HEK293 (cell line): ENCODE data around the gene TNIP1.

Experiments
- CTCF ChIA-PET: fragments of 350-600 bp; formaldehyde crosslinking; extraction: SDS; loops from one replicate; lab custom pipeline; 2021; ENCODE audit warnings: antibody characterized with exemption; lab: Yijun Ruan, JAX
- POLR2A ChIA-PET: fragments of 300-600 bp; formaldehyde crosslinking; extraction: SDS; loops from one replicate; lab custom pipeline; 2020; ENCODE audit warnings: antibody characterized with exemption, inconsistent platforms; lab: Yijun Ruan, JAX
- H3K27ac ChIP-seq: fragments of 200-500 bp; sonication (Bioruptor generic); 2 replicates; pipeline ENCODE4 v1.5.1; 2014; ENCODE audit warnings: low read depth, low read length, control low read depth, inconsistent platforms; ENCODE audit errors: extremely low read depth
- H3K36me3 ChIP-seq, 2 experiments: fragments of 200-500 bp in 1 of 2; sonication (Bioruptor generic) in 1 of 2; 1 replicate in 1 of 2; 2 replicates in 1 of 2; pipeline ENCODE4 v1.5.1; 2014 to 2017; ENCODE audit warnings: inconsistent platforms in 2 of 2, low read length in 2 of 2; ENCODE audit not compliant: control insufficient read depth in 2 of 2, insufficient read depth in 1 of 2
- H3K4me1 ChIP-seq: fragments of 200-500 bp; sonication (Bioruptor generic); 2 replicates; pipeline ENCODE4 v1.5.1; 2014; ENCODE audit warnings: mild to moderate bottlenecking, low read length, inconsistent platforms; ENCODE audit not compliant: control insufficient read depth, insufficient read depth
- H3K4me3 ChIP-seq: 2 replicates; pipeline ENCODE4 v1.5.1; 2011; ENCODE audit warnings: low read depth, mild to moderate bottlenecking, control low read depth, low read length, moderate library complexity
- H3K9me3 ChIP-seq: fragments of 200-500 bp; sonication (Bioruptor generic); 2 replicates; pipeline ENCODE4 v1.5.1; 2014; ENCODE audit warnings: low read depth, low read length, inconsistent platforms; ENCODE audit not compliant: control insufficient read depth, insufficient read depth
- BCL6B ChIP-seq: fragments of 450-650 bp; formaldehyde crosslinking; IDR thresholded peaks from 2 replicates; pipeline ENCODE4 v1.5.1; 2017; ENCODE audit warnings: missing biosample characterization, missing genetic modification characterization
- PRDM6 ChIP-seq: fragments of 450-650 bp; formaldehyde crosslinking; IDR thresholded peaks from 2 replicates; pipeline ENCODE4 v1.5.1; 2017; ENCODE audit warnings: missing biosample characterization, missing genetic modification characterization
- SETDB1 ChIP-seq: IDR thresholded peaks from one replicate; pipeline ENCODE4 v1.6.1; 2017; ENCODE audit warnings: mild to moderate bottlenecking, low read length, moderate library complexity, mixed read lengths; ENCODE audit not compliant: insufficient read length
- TSHZ1 ChIP-seq: fragments of 450-650 bp; formaldehyde crosslinking; IDR thresholded peaks from 2 replicates; pipeline ENCODE4 v1.5.1; 2016; ENCODE audit warnings: missing biosample characterization, missing genetic modification characterization, borderline replicate concordance
- YY1 ChIP-seq: fragments of 450-650 bp; formaldehyde crosslinking; IDR thresholded peaks from 2 replicates; pipeline ENCODE4 v1.5.1; 2018; ENCODE audit warnings: missing biosample characterization, missing genetic modification characterization
- ZBTB21 ChIP-seq: fragments of 450-650 bp; formaldehyde crosslinking; IDR thresholded peaks from 2 replicates; pipeline ENCODE4 v1.5.1; 2017; ENCODE audit warnings: missing biosample characterization, missing genetic modification characterization
- ZFP37 ChIP-seq: fragments of 450-650 bp; formaldehyde crosslinking; IDR thresholded peaks from 2 replicates; pipeline ENCODE4 v1.5.1; 2016; ENCODE audit warnings: missing biosample characterization, missing genetic modification characterization
- ZFP41 ChIP-seq: fragments of 450-650 bp; formaldehyde crosslinking; IDR thresholded peaks from 2 replicates; pipeline ENCODE4 v1.5.1; 2016; ENCODE audit warnings: missing biosample characterization, missing genetic modification characterization, borderline replicate concordance
- ZNF223 ChIP-seq: fragments of 450-650 bp; formaldehyde crosslinking; IDR thresholded peaks from 2 replicates; pipeline ENCODE4 v1.5.1; 2016; ENCODE audit warnings: missing biosample characterization, missing genetic modification characterization
- ZNF26 ChIP-seq: fragments of 450-650 bp; formaldehyde crosslinking; IDR thresholded peaks from 2 replicates; pipeline ENCODE4 v1.5.1; 2016; ENCODE audit warnings: missing biosample characterization, missing genetic modification characterization
- ZNF280C ChIP-seq: fragments of 450-650 bp; formaldehyde crosslinking; IDR thresholded peaks from 2 replicates; pipeline ENCODE4 v1.5.1; 2016; ENCODE audit warnings: missing biosample characterization, missing genetic modification characterization
- ZNF391 ChIP-seq: fragments of 450-650 bp; formaldehyde crosslinking; IDR thresholded peaks from 2 replicates; pipeline ENCODE4 v1.5.1; 2016; ENCODE audit warnings: low read depth, missing biosample characterization, missing genetic modification characterization, borderline replicate concordance
- ZNF449 ChIP-seq: fragments of 450-650 bp; formaldehyde crosslinking; IDR thresholded peaks from 2 replicates; pipeline ENCODE4 v1.5.1; 2017; ENCODE audit warnings: missing biosample characterization, mild to moderate bottlenecking, missing genetic modification characterization, moderate library complexity
- ZNF529 ChIP-seq: fragments of 450-650 bp; formaldehyde crosslinking; IDR thresholded peaks from 2 replicates; pipeline ENCODE4 v1.5.1; 2017; ENCODE audit warnings: missing genetic modification characterization, missing biosample characterization; ENCODE audit not compliant: insufficient replicate concordance
- ZNF555 ChIP-seq: fragments of 450-650 bp; formaldehyde crosslinking; conservative IDR thresholded peaks from 2 replicates; pipeline ENCODE4 v1.5.1; 2017; ENCODE audit warnings: missing biosample characterization, mild to moderate bottlenecking, missing genetic modification characterization, inconsistent platforms
- ZNF596 ChIP-seq: fragments of 450-650 bp; IDR thresholded peaks from 2 replicates; pipeline ENCODE4 v1.5.0; 2018; ENCODE audit warnings: missing biosample characterization, mild to moderate bottlenecking, missing genetic modification characterization, moderate library complexity
- ZNF658 ChIP-seq: fragments of 450-650 bp; formaldehyde crosslinking; IDR thresholded peaks from 2 replicates; pipeline ENCODE4; 2016; ENCODE audit warnings: missing biosample characterization, missing genetic modification characterization
- ZNF670 ChIP-seq: fragments of 450-650 bp; formaldehyde crosslinking; IDR thresholded peaks from 2 replicates; pipeline ENCODE4 v1.5.1; 2016; ENCODE audit warnings: missing biosample characterization, missing genetic modification characterization, low read depth
- ZSCAN23 ChIP-seq: fragments of 450-650 bp; formaldehyde crosslinking; IDR thresholded peaks from 2 replicates; pipeline ENCODE4 v1.5.1; 2016; ENCODE audit warnings: missing biosample characterization, missing genetic modification characterization

The TNIP1 gene

GRCh38 chr5:151126199-151126645 is 45.4 kb upstream of the TNIP1 start (continued):
- TF ChIP-seq ZNF280C (tag by site-specific recombination) = no peak
- TF ChIP-seq ZFP41 (tag by site-specific recombination) = no peak

GRCh38 chr5:151125421-151125820 is 44.6 kb upstream of the TNIP1 start:
- ChIA-PET POLR2A (interaction anchor here (0.6 to 1.5 kb wide), 6 partner anchors 10 to 460 kb away, joined by 3 to 6 read pairs (median 4); no protein-coding TSS in a partner anchor), CTCF (interaction anchor here (0.6 to 11.0 kb wide), 37 partner anchors 8 to 616 kb away, joined by 3 to 278 read pairs (median 5); partner anchors contain the start of genes ANXA6 and GM2A)
- peaks cover 16 to 94% of the 10 kb centered on the region in 2 experiments; a peak in 2 of 3 replicates for H3K36me3 ChIP-seq
- no peaks in the 10 kb centered on the region for H3K4me1 ChIP-seq
- H3K4me3 ChIP-seq = no peak overlapping the region
- no peaks in the 10 kb centered on the region for H3K9me3 ChIP-seq
- TF ChIP-seq PRDM6 (no peak), TSHZ1 (tag by site-specific recombination) (no peak), ZNF391 (no peak), ZNF449 (tag by site-specific recombination) (no peak), ZNF223 (tag by site-specific recombination) (no peak), ZNF596 (tag by site-specific recombination) (no peak), SETDB1 (no peak), ZNF555 (tag by site-specific recombination) (no peak)
- TF ChIP-seq, all 188 proteins: peak for 0
- H3K27ac ChIP-seq = no peak overlapping the region

- Histone ChIP-seq H3K4me1 (no peaks in the 10 kb centered on the region), H3K4me3 (no peak overlapping the region), H3K36me3 (peaks cover 8 to 91% of the 10 kb centered on the region in 2 experiments; a peak in 2 of 3 replicates), H3K9me3 (no peaks in the 10 kb centered on the region), H3K27ac (no peak overlapping the region)
- ChIA-PET POLR2A (no interaction called here), CTCF (interaction anchor here (1.0 to 11.0 kb wide), 5 partner anchors 9 to 73 kb away, joined by 3 to 278 read pairs (median 11); no protein-coding TSS in a partner anchor)
- TF ChIP-seq ZSCAN23 (tag by site-specific recombination) = no peak
- TF ChIP-seq ZNF26 (tag by site-specific recombination) = no peak
- TF ChIP-seq ZNF529 (tag by site-specific recombination) = no peak
- no peak for TF ChIP-seq YY1 (tag by site-specific recombination)
- TF ChIP-seq ZFP37 = no peak
- no peak for TF ChIP-seq ZNF670
- no peak for TF ChIP-seq BCL6B (tag by site-specific recombination)
- TF ChIP-seq ZBTB21 = no peak
- no peak for TF ChIP-seq ZNF658
These were observed 43.3 kb upstream of the TNIP1 start for GRCh38 chr5:151123897-151124751.
